ENCODE measurements around the gene ATP1A2. TPM values are rescaled to one million over a fixed set of nuclear protein-coding genes. Genes with fewer than 3 reads are reported as not detected.

The ATP1A2 gene
- total and polyA plus RNA-seq, 12 donors: 0.47 to 4.5 (median 1.5) TPM

GRCh38 chr1:160156361-160156760, 40.8 kb downstream of the ATP1A2 start:
- TF ChIP-seq POLR2A (IDR thresholded peaks at IDR 0.05) (no peak), CTCF (IDR thresholded peaks at IDR 0.05) (no peak)
- Histone ChIP-seq H3K9me3 (replicated peaks in 1 of 3) (no peaks in the 10 kb centered on the region), H3K4me3 (no peak overlapping the region), H3K27me3 (no peaks in the 10 kb centered on the region), H3K36me3 (replicated peaks in 1 of 2) (no peaks in the 10 kb centered on the region), H3K4me1 (replicated peaks in 1 of 2) (no peaks in the 10 kb centered on the region), H3K27ac (no peak overlapping the region)
- 75 to 84% (median 81%) methylated on average over 5 of the region's 5 CpGs for WGBS, 4 donors
- intact Hi-C loops (cut with DNase I): no loop called here
- DNase-seq: no peak

GRCh38 chr1:160157174-160157573, 41.6 kb downstream of the ATP1A2 start:
- Histone ChIP-seq H3K27ac (no peak overlapping the region), H3K4me1 (replicated peaks in 1 of 2) (no peaks in the 10 kb centered on the region), H3K9me3 (replicated peaks in 1 of 3) (no peaks in the 10 kb centered on the region), H3K4me3 (no peak overlapping the region), H3K36me3 (replicated peaks in 1 of 2) (no peaks in the 10 kb centered on the region), H3K27me3 (no peaks in the 10 kb centered on the region)
- WGBS, 4 donors: 73 to 92% (median 78%) methylated on average over 4 of the region's 4 CpGs
- no peak for DNase-seq
- no peak for TF ChIP-seq CTCF (IDR thresholded peaks at IDR 0.05)
- no peak for TF ChIP-seq POLR2A (IDR thresholded peaks at IDR 0.05)
- intact Hi-C loops (cut with DNase I): no loop called here

- Histone ChIP-seq H3K36me3 (replicated peaks in 1 of 2) (no peaks in the 10 kb centered on the region), H3K4me1 (replicated peaks in 1 of 2) (no peaks in the 10 kb centered on the region), H3K9me3 (replicated peaks in 1 of 3) (no peaks in the 10 kb centered on the region), H3K27me3 (no peaks in the 10 kb centered on the region), H3K4me3 (no peak overlapping the region), H3K27ac (no peak overlapping the region)
- 79 to 90% (median 84%) methylated on average over 3 of the region's 3 CpGs for WGBS, 4 donors
- DNase-seq: no peak
- TF ChIP-seq CTCF (IDR thresholded peaks at IDR 0.05): no peak
- no peak for TF ChIP-seq POLR2A (IDR thresholded peaks at IDR 0.05)
- intact Hi-C loops (cut with DNase I): no loop called here
Measured at GRCh38 chr1:160158031-160158430, 42.5 kb downstream of the ATP1A2 start.

GRCh38 chr1:160158534-160158933, 43.0 kb downstream of the ATP1A2 start:
- no peak overlapping the region for H3K27ac ChIP-seq
- no peaks in the 10 kb centered on the region for H3K9me3 ChIP-seq (replicated peaks in 1 of 3)

More at GRCh38 chr1:160158534-160158933, 43.0 kb downstream of the ATP1A2 start:
- TF ChIP-seq CTCF (IDR thresholded peaks at IDR 0.05) (no peak), POLR2A (IDR thresholded peaks at IDR 0.05) (no peak)
- H3K4me3 ChIP-seq: no peak overlapping the region
- no peak for DNase-seq
- no peaks in the 10 kb centered on the region for H3K4me1 ChIP-seq (replicated peaks in 1 of 2)
- 82 to 92% (median 85%) methylated on average over 3 to 4 of the region's 4 CpGs for WGBS, 4 donors
- no peaks in the 10 kb centered on the region for H3K27me3 ChIP-seq
- no peaks in the 10 kb centered on the region for H3K36me3 ChIP-seq (replicated peaks in 1 of 2)
- intact Hi-C loops (cut with DNase I): no loop called here
